T-helper 1 cell treated with Interleukin-12 subunit alpha and Interleukin-12 subunit beta and Interleukin-4 antibody, amounts not matched to agents 30 ng/mL and 1 ng/mL, for 36 hours (primary cell): ENCODE measurements around the gene CACNA1B. TPM values are rescaled to one million over a fixed set of nuclear protein-coding genes. Genes with fewer than 3 reads are reported as not detected.
"Not testable (repeated sequence)": the region's sequence is repeated elsewhere in the genome, so short reads cannot be mapped to it uniquely, and the experiment has no call there.

Experiments
- intact Hi-C: fragments of 100-400 bp; cut with micrococcal nuclease; formaldehyde crosslinking; loops from one replicate; pipeline ENCODE4 v1.15.1; 2024
- total RNA-seq: library from RNA; stranded (reverse); gene quantifications from 2 replicates; pipeline ENCODE4 v1.2.3, GENCODE V29; 2022

Gene CACNA1B
- total RNA-seq, 1 donor from 2014 or later = 0.07 TPM

- intact Hi-C loops = not testable (repeated sequence)
Observed at GRCh38 chr9:137885121-137885520, 7.5 kb downstream of the CACNA1B start.

GRCh38 chr9:137888621-137889020 lies 11.0 kb downstream of the CACNA1B start:
- intact Hi-C loops = not testable (repeated sequence)

- intact Hi-C loops = not testable (repeated sequence)
Observed at GRCh38 chr9:137889966-137890365, 12.4 kb downstream of the CACNA1B start.

- intact Hi-C loops = not testable (repeated sequence)
Observed at GRCh38 chr9:137890768-137891587, 13.4 kb downstream of the CACNA1B start.

GRCh38 chr9:137891588-137892423 lies 14.2 kb downstream of the CACNA1B start:
- intact Hi-C loops = no loop called here

- intact Hi-C loops = no loop called here
Observed at GRCh38 chr9:137892424-137893191, 15.0 kb downstream of the CACNA1B start.

GRCh38 chr9:137893670-137894069 lies 16.1 kb downstream of the CACNA1B start:
- intact Hi-C loops = no loop called here

- intact Hi-C loops = no loop called here
Observed at GRCh38 chr9:137899551-137900360, 22.2 kb downstream of the CACNA1B start.

GRCh38 chr9:137900584-137901310 lies 23.2 kb downstream of the CACNA1B start:
- intact Hi-C loops = no loop called here

GRCh38 chr9:137902646-137903045 lies 25.1 kb downstream of the CACNA1B start:
- intact Hi-C loops = no loop called here

GRCh38 chr9:137905740-137906139 lies 28.2 kb downstream of the CACNA1B start:
- intact Hi-C loops = no loop called here

GRCh38 chr9:137907776-137908175 lies 30.2 kb downstream of the CACNA1B start:
- intact Hi-C loops = no loop called here

- intact Hi-C loops = no loop called here
Observed at GRCh38 chr9:137912671-137913070, 35.1 kb downstream of the CACNA1B start.

- intact Hi-C loops = no loop called here
Observed at GRCh38 chr9:137913132-137913531, 35.5 kb downstream of the CACNA1B start.

- intact Hi-C loops = no loop called here
Observed at GRCh38 chr9:137913771-137914767, 36.5 kb downstream of the CACNA1B start.

- intact Hi-C loops = no loop called here
Observed at GRCh38 chr9:137916540-137916939, 39.0 kb downstream of the CACNA1B start.

GRCh38 chr9:137917116-137917515 lies 39.5 kb downstream of the CACNA1B start:
- intact Hi-C loops = no loop called here

- intact Hi-C loops = no loop called here
Observed at GRCh38 chr9:137917795-137918194, 40.2 kb downstream of the CACNA1B start.
